Measurements from ENCODE around the gene SLC5A5. TPM values are rescaled to one million over a fixed set of nuclear protein-coding genes. Genes with fewer than 3 reads are reported as not detected.

SLC5A5 gene
- total and polyA plus RNA-seq, 2 of the 8 experiments (the other 6 are each of a cell fraction or from before 2014, with no cell fraction given) = 1.5 to 1.8 TPM

GRCh38 chr19:17926044-17926443 lies 54.3 kb downstream of the SLC5A5 start:
- WGBS, 2 experiments (ENCODE audit: extremely low coverage in 1 of 2, insufficient coverage in 1 of 2, insufficient read length in 1 of 2, insufficient replicate concordance in 2 of 2, low coverage in 1 of 2, low lambda C conversion rate in 2 of 2, missing lambda C conversion rate in 1 of 2) = 86% methylated on average over 4 of the region's 4 CpGs; no CpG with 5 or more reads in 1 of the 2 experiments
- Histone ChIP-seq H4K91ac (replicated peaks; ENCODE audit: insufficient read length, low read length) (no peak overlapping the region), H3K4me2 (ENCODE audit: insufficient read depth in 1 of 2, low read depth in 2 of 2, low read length in 2 of 2) (no peak overlapping the region), H3K9me3 (ENCODE audit: insufficient read depth in 2 of 2, low read depth in 1 of 2, low read length in 1 of 2) (no peaks in the 10 kb centered on the region), H2BK15ac (ENCODE audit: low read length) (no peak overlapping the region), H2BK120ac (replicated peaks; ENCODE audit: low read depth, low read length) (no peak overlapping the region), H4K20me1 (replicated peaks in 1 of 2; ENCODE audit: control insufficient read depth in 1 of 2, insufficient read depth in 2 of 2, low read length in 2 of 2) (no peaks in the 10 kb centered on the region), H3K23me2 (ENCODE audit: low read depth, low read length) (no peaks in the 10 kb centered on the region), H3K18ac (ENCODE audit: extremely low read depth, low read length) (no peak overlapping the region), H2BK5ac (ENCODE audit: low read depth, low read length) (no peak overlapping the region), H3K56ac (replicated peaks; ENCODE audit: insufficient read length, low read depth, low read length) (no peak overlapping the region), H2AFZ (ENCODE audit: low read length) (no peak overlapping the region), H2BK20ac (ENCODE audit: low read length) (no peak overlapping the region), H3K79me2 (ENCODE audit: control insufficient read depth in 1 of 2, insufficient read depth in 2 of 2, low read length in 2 of 2) (no peaks in the 10 kb centered on the region), H3K27me3 (replicated peaks in 1 of 4; ENCODE audit: control insufficient read depth in 3 of 4, extremely low read depth in 1 of 4, insufficient read depth in 3 of 4, low read length in 3 of 4) (no peaks in the 10 kb centered on the region), H3K23ac (ENCODE audit: insufficient read length) (no peak overlapping the region), H3K4me1 (replicated peaks in 1 of 4; ENCODE audit: control insufficient read depth in 3 of 4, insufficient read depth in 4 of 4, low read length in 3 of 4) (no peaks in the 10 kb centered on the region), H2AK5ac (ENCODE audit: low read depth, low read length) (no peak overlapping the region), H3K27ac (ENCODE audit: low read depth, low read length) (no peak overlapping the region), H3K9ac (replicated peaks in 1 of 4; ENCODE audit: extremely low read depth in 1 of 4, low read depth in 3 of 4, low read length in 3 of 4) (no peak overlapping the region), H3K36me3 (ENCODE audit: control insufficient read depth in 2 of 4, insufficient read depth in 4 of 4, low read length in 3 of 4) (no peaks in the 10 kb centered on the region), H3K4ac (replicated peaks; ENCODE audit: insufficient read length, low read depth, low read length) (no peak overlapping the region), H2BK12ac (ENCODE audit: low read depth, low read length) (no peak overlapping the region), H3K79me1 (ENCODE audit: low read depth, low read length) (no peaks in the 10 kb centered on the region), H3K4me3 (ENCODE audit: extremely low read depth in 1 of 4, insufficient read depth in 2 of 4, low read depth in 3 of 4, low read length in 4 of 4) (no peak overlapping the region), H3K14ac (ENCODE audit: insufficient read length) (no peak overlapping the region), H4K8ac (ENCODE audit: extremely low read depth, insufficient read depth, low read length) (no peak overlapping the region), H4K5ac (ENCODE audit: insufficient read length, low read depth, low read length) (no peak overlapping the region)
- no peak for FAIRE-seq
- DNase-seq (ENCODE audit: low read depth in 1 of 2, low spot score in 2 of 2) = no peak
- ChIA-PET CTCF (ENCODE audit: partially characterized antibody) (interaction anchor here (0.6 to 2.3 kb wide), 2 partner anchors 55 to 69 kb away, joined by 4 to 6 read pairs; partner anchors contain the start of gene SLC5A5), POLR2A (ENCODE audit: partially characterized antibody) (interaction anchor here (14.8 kb wide), 1 partner anchor 59 kb away, joined by 392 read pairs; the partner anchor contains the start of genes RPL18A and SLC5A5)
- no peak for TF ChIP-seq CREB1 (IDR thresholded peaks at IDR 0.05)
- TF ChIP-seq USF2 (IDR thresholded peaks at IDR 0.05; ENCODE audit: low read length) = no peak
- TF ChIP-seq SP1 (IDR thresholded peaks at IDR 0.05; ENCODE audit: low read depth, low read length) = no peak
- no peak for TF ChIP-seq RNF2 (IDR thresholded peaks at IDR 0.05; ENCODE audit: borderline replicate concordance, low read depth, low read length, missing control alignments, poor library complexity, severe bottlenecking)
- TF ChIP-seq CHD2 (IDR thresholded peaks at IDR 0.05; ENCODE audit: low read length) = no peak
- TF ChIP-seq CBX5 (IDR thresholded peaks at IDR 0.05; ENCODE audit: low read depth, low read length) = no peak
